Keratinocyte (primary cell): ENCODE data around the gene CHAF1B. TPM values are rescaled to one million over a fixed set of nuclear protein-coding genes. Genes with fewer than 3 reads are reported as not detected.
A peak's percentile ranks its signal among the peaks of the same experiment; 100 is the strongest.

Source experiments
- DNase-seq: peaks from one replicate; pipeline ENCODE4 v3.0.0-alpha.2; 2011; ENCODE audit warnings: low read depth, missing footprints, low spot score
- FAIRE-seq: peaks from 2 replicates; lab custom pipeline; 2011; peaks lifted over from hg19 to GRCh38; lab: Jason Lieb, UNC
- H2AFZ ChIP-seq: 2 replicates; pipeline ENCODE4 v1.6.0; 2012; ENCODE audit warnings: low read length, control low read depth, inconsistent platforms; ENCODE audit not compliant: control insufficient read depth
- H3K27ac ChIP-seq: 2 replicates; pipeline ENCODE4 v1.5.1; 2011; ENCODE audit warnings: low read length; ENCODE audit not compliant: control insufficient read depth, insufficient read depth
- H3K27me3 ChIP-seq: 3 replicates; pipeline ENCODE4 v1.6.0; 2011; ENCODE audit warnings: low read length; ENCODE audit not compliant: control insufficient read depth, insufficient read depth; ENCODE audit errors: extremely low read depth
- H3K36me3 ChIP-seq, 2 experiments: 2 replicates in 1 of 2; 3 replicates in 1 of 2; pipeline ENCODE4 v1.5.1; 2011; ENCODE audit warnings: low read length in 2 of 2, mild to moderate bottlenecking in 1 of 2; ENCODE audit not compliant: control insufficient read depth in 2 of 2, insufficient read depth in 2 of 2; ENCODE audit errors: extremely low read depth in 1 of 2
- H3K4me1 ChIP-seq: 3 replicates; pipeline ENCODE4 v1.5.1; 2011; ENCODE audit warnings: low read length; ENCODE audit not compliant: control insufficient read depth, insufficient read depth; ENCODE audit errors: extremely low read depth
- H3K4me2 ChIP-seq: 3 replicates; pipeline ENCODE4 v1.6.0; 2011; ENCODE audit warnings: low read depth, low read length; ENCODE audit not compliant: control insufficient read depth, insufficient read depth; ENCODE audit errors: extremely low read depth
- H3K4me3 ChIP-seq, 3 experiments: fragments of 200-600 bp in 1 of 3; sonication (generic) in 1 of 3; 2 replicates in 2 of 3; 3 replicates in 1 of 3; pipeline ENCODE4 v1.5.1; 2011 to 2016; ENCODE audit warnings: low read length in 3 of 3, mild to moderate bottlenecking in 3 of 3, control low read depth in 2 of 3, inconsistent platforms in 1 of 3, low read depth in 1 of 3, mixed read lengths in 1 of 3, mixed run types in 1 of 3, moderate library complexity in 1 of 3; ENCODE audit not compliant: control insufficient read depth in 2 of 3, insufficient read depth in 2 of 3; ENCODE audit errors: extremely low read depth in 1 of 3
- H3K79me2 ChIP-seq: 2 replicates; pipeline ENCODE4 v1.6.0; 2012; ENCODE audit warnings: low read length; ENCODE audit not compliant: control insufficient read depth, insufficient read depth
- H3K9ac ChIP-seq: 3 replicates; pipeline ENCODE4 v1.6.0; 2011; ENCODE audit warnings: low read length; ENCODE audit not compliant: control insufficient read depth, insufficient read depth; ENCODE audit errors: extremely low read depth
- H3K9me1 ChIP-seq: 3 replicates; pipeline ENCODE4 v1.6.0; 2011; ENCODE audit warnings: low read length; ENCODE audit not compliant: control insufficient read depth, insufficient read depth; ENCODE audit errors: extremely low read depth
- H3K9me3 ChIP-seq: 2 replicates; pipeline ENCODE4 v1.5.1; 2012; ENCODE audit warnings: low read depth, low read length; ENCODE audit not compliant: control insufficient read depth
- H4K20me1 ChIP-seq: 3 replicates; pipeline ENCODE4 v1.6.0; 2011; ENCODE audit warnings: low read length; ENCODE audit not compliant: control insufficient read depth, insufficient read depth; ENCODE audit errors: extremely low read depth
- CTCF ChIP-seq, 3 experiments: IDR thresholded peaks in 1 of 3; conservative IDR thresholded peaks in 1 of 3; optimal IDR thresholded peaks in 1 of 3; 2 replicates in 2 of 3; 3 replicates in 1 of 3; pipeline versions ENCODE3 to v1.5.1; 2011; ENCODE audit warnings: low read length in 3 of 3, mild to moderate bottlenecking in 3 of 3, moderate library complexity in 2 of 3, control low read depth in 1 of 3, inconsistent platforms in 1 of 3; ENCODE audit not compliant: insufficient read depth in 2 of 3; ENCODE audit errors: extremely low read depth in 1 of 3
- EZH2 ChIP-seq: IDR thresholded peaks from one replicate; pipeline ENCODE4 v1.6.1; 2012; ENCODE audit warnings: inconsistent platforms, mild to moderate bottlenecking, low read length, moderate library complexity
- dilution Hi-C: fragments of 300-500 bp; cut with MboI; formaldehyde crosslinking; loops from one replicate; pipeline ENCODE4 v1.7.0; 2020; ENCODE audit warnings: low sequenced_read_pairs; ENCODE audit not compliant: extremely low pct_ligation_motif_present
- polyA plus RNA-seq, 5 experiments: library from polyadenylated mRNA; depleted of rRNA in 3 of 5; stranded (reverse) in 3 of 5; stranded (forward) in 1 of 5; unstranded in 1 of 5; fragments of >200 nt; gene quantifications; 1 replicate in 1 of 5; 2 replicates in 3 of 5; 3 replicates in 1 of 5; pipeline versions ENCODE4 v1.2.1 to v1.2.3, GENCODE V29; 2011 to 2012; ENCODE audit warnings: missing spikeins in 2 of 5, low read depth in 1 of 5, low replicate concordance in 1 of 5

CHAF1B gene
- polyA plus RNA-seq, 1 donor (not counting 4 experiments of a cell fraction or from before 2014, with no cell fraction given), result 6.8 TPM

- H3K9me3 ChIP-seq, result no peaks in the 10 kb centered on the region
- FAIRE-seq (no peak), DNase-seq (no peak)
- H3K27ac ChIP-seq, result no peak overlapping the region
- no peaks in the 10 kb centered on the region for H3K79me2 ChIP-seq
- no peaks in the 10 kb centered on the region for H3K9me1 ChIP-seq
- no peaks in the 10 kb centered on the region for H3K27me3 ChIP-seq
- H3K36me3 ChIP-seq, result no peaks in the 10 kb centered on the region
- no peak overlapping the region for H2AFZ ChIP-seq
- no peaks in the 10 kb centered on the region for H4K20me1 ChIP-seq
- no peak overlapping the region for H3K4me2 ChIP-seq
- no peak for TF ChIP-seq EZH2
- TF ChIP-seq CTCF (optimal IDR thresholded peaks at IDR 0.05 in 1 of 3, IDR thresholded peaks at IDR 0.05 in 1 of 3, conservative IDR thresholded peaks at IDR 0.05 in 1 of 3; ENCODE audit: extremely low read depth in 1 of 3, insufficient read depth in 2 of 3, low read length in 3 of 3), result no peak
- peaks cover 24% of the 10 kb centered on the region for H3K4me1 ChIP-seq
- dilution Hi-C loops, result no loop called here
- no peak overlapping the region for H3K9ac ChIP-seq
- H3K4me3 ChIP-seq, result no peak overlapping the region
These were observed 42.3 kb downstream of the CHAF1B start for GRCh38 chr21:36427502-36427901.

GRCh38 chr21:36428761-36429432 is 43.7 kb downstream of the CHAF1B start:
- Histone ChIP-seq H3K36me3 (no peaks in the 10 kb centered on the region), H3K27me3 (no peaks in the 10 kb centered on the region), H3K9ac (peak overlapping the region; percentile 71), H3K79me2 (no peaks in the 10 kb centered on the region), H3K27ac (peak overlapping the region; percentile 86), H3K4me2 (no peak overlapping the region), H2AFZ (no peak overlapping the region), H3K9me3 (no peaks in the 10 kb centered on the region), H3K9me1 (no peaks in the 10 kb centered on the region), H4K20me1 (no peaks in the 10 kb centered on the region), H3K4me1 (peaks cover 24% of the 10 kb centered on the region), H3K4me3 (no peak overlapping the region)
- FAIRE-seq (no peak), DNase-seq (no peak)
- TF ChIP-seq CTCF (optimal IDR thresholded peaks at IDR 0.05 in 1 of 3, IDR thresholded peaks at IDR 0.05 in 1 of 3, conservative IDR thresholded peaks at IDR 0.05 in 1 of 3; ENCODE audit: extremely low read depth in 1 of 3, insufficient read depth in 2 of 3, low read length in 3 of 3) (no peak), EZH2 (no peak)
- dilution Hi-C loops, result no loop called here
